ENCODE measurements around the gene PDE4D. TPM values are rescaled to one million over a fixed set of nuclear protein-coding genes. Genes with fewer than 3 reads are reported as not detected.

Gene PDE4D
- total and polyA plus RNA-seq, 2 of the 4 experiments (the other 2 are of a cell fraction) = 1.4 to 7.9 TPM

DNA sequence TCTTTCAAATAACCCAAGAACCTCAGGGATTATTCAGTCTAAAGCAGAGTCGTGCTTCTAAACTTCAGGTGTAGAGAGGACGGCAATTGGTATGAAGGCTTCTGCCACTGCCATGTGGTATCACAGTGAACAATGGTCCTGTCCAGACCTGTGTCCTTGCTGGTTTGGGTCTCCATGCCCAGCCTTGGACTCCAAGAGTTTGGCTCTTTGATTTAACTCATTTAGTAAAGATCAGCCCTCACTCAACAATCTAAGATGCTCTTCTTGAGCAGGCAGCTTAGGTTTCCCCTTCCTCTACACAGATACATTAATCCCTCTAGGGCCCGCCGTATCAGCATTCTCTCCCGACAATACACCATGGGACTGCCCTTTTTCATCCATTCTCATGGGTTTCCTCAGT is 792.7 kb downstream of the PDE4D start:
- in situ Hi-C loops (cut with MboI; ENCODE audit: low sequenced_read_pairs) = no loop called here

More for the DNA sequence above, 792.7 kb downstream of the PDE4D start:
- ATAC-seq (ENCODE audit: low read depth) (no peak), DNase-seq (no peak)
- Histone ChIP-seq H2BK15ac (ENCODE audit: low read depth, low read length) (peak overlapping the region; percentile 82; the same call in 1 of the 3 replicates), H4K5ac (ENCODE audit: low read depth, low read length) (no peak overlapping the region; the same call in 1 of the 2 replicates), H4K20me1 (ENCODE audit: insufficient read depth, low read length) (no peaks in the 10 kb centered on the region), H3K27ac (ENCODE audit: insufficient read depth, low read length) (no peak overlapping the region), H2BK5ac (ENCODE audit: low read depth, low read length, poor library complexity, severe bottlenecking) (no peak overlapping the region), H3K9ac (ENCODE audit: low read depth, low read length) (no peak overlapping the region), H4K8ac (ENCODE audit: low read depth in 2 of 2, low read length in 2 of 2) (no peak overlapping the region), H2AFZ (replicated peaks; ENCODE audit: low read length, poor library complexity) (no peak overlapping the region), H3K4me1 (ENCODE audit: control insufficient read depth, insufficient read depth, low read length) (peaks cover 7% of the 10 kb centered on the region; the same call in 1 of the 2 replicates), H4K91ac (ENCODE audit: insufficient read depth, low read depth, low read length) (no peak overlapping the region), H3K4ac (ENCODE audit: low read depth, low read length) (no peak overlapping the region), H2AK9ac (replicated peaks; ENCODE audit: low read depth, low read length, poor library complexity) (no peak overlapping the region), H2AK5ac (ENCODE audit: low read depth, low read length) (no peak overlapping the region), H2BK120ac (ENCODE audit: low read depth, low read length) (no peak overlapping the region), H3K9me3 (ENCODE audit: control insufficient read depth, insufficient read depth, low read length) (no peaks in the 10 kb centered on the region), H3K56ac (ENCODE audit: extremely low read depth, insufficient read depth, low read length) (no peak overlapping the region), H3K79me1 (ENCODE audit: low read depth in 1 of 2, low read length in 2 of 2) (no peaks in the 10 kb centered on the region), H3K4me3 (ENCODE audit: insufficient read depth, low read depth, low read length) (no peak overlapping the region), H2BK20ac (ENCODE audit: low read depth, low read length) (no peak overlapping the region), H3K27me3 (ENCODE audit: control insufficient read depth, insufficient read depth, low read length) (no peaks in the 10 kb centered on the region), H3K18ac (ENCODE audit: low read depth, low read length) (0 out of 2 replicates have a peak overlapping the region, but pooled peaks have one; percentile 50), H3K36me3 (ENCODE audit: control insufficient read depth, insufficient read depth, low read length) (no peaks in the 10 kb centered on the region), H3K23ac (ENCODE audit: low read depth, low read length) (no peak overlapping the region), H3K9me1 (ENCODE audit: insufficient read depth, low read length) (peaks cover 2% of the 10 kb centered on the region; the same call in 1 of the 2 replicates), H3K4me2 (ENCODE audit: low read depth, low read length) (no peak overlapping the region), H3K14ac (replicated peaks; ENCODE audit: low read depth, low read length) (no peak overlapping the region)
- ChIA-PET POLR2A (ENCODE audit: unreplicated experiment) (no interaction called here), CTCF (interaction anchor here (0.7 kb wide), 1 partner anchor 41 kb away, joined by 3 read pairs; no protein-coding TSS in a partner anchor)
- dilution Hi-C loops (cut with HindIII; ENCODE audit: low sequenced_read_pairs, unreplicated experiment) = no loop called here
- no CpG with 5 or more reads among the region's 5 CpGs for WGBS, 2 experiments (ENCODE audit: extremely low coverage in 2 of 2, insufficient read length in 1 of 2)
- TF ChIP-seq NFE2L2 (IDR thresholded peaks at IDR 0.05; ENCODE audit: low read depth, low read length) (no peak), BHLHE40 (IDR thresholded peaks at IDR 0.05; ENCODE audit: low read depth, low read length) (no peak), RFX5 (IDR thresholded peaks at IDR 0.05; ENCODE audit: low read depth, low read length) (no peak), MAFK (IDR thresholded peaks at IDR 0.05; ENCODE audit: low read depth, low read length) (no peak), CHD1 (IDR thresholded peaks at IDR 0.05; ENCODE audit: low read depth, low read length) (no peak), RCOR1 (IDR thresholded peaks at IDR 0.05; ENCODE audit: insufficient replicate concordance, low read length) (no peak), MXI1 (IDR thresholded peaks at IDR 0.05; ENCODE audit: borderline replicate concordance, low read depth, low read length) (no peak), RAD21 (IDR thresholded peaks at IDR 0.05; ENCODE audit: low read length) (no peak), POLR2A (IDR thresholded peaks at IDR 0.05; ENCODE audit: low read depth, low read length) (no peak), MAZ (IDR thresholded peaks at IDR 0.05; ENCODE audit: borderline replicate concordance, low read depth, low read length) (no peak), FOS (IDR thresholded peaks at IDR 0.05; ENCODE audit: low read depth, low read length) (no peak), CEBPB (IDR thresholded peaks at IDR 0.05; ENCODE audit: low read depth, low read length) (no peak)
- TF ChIP-seq, protein P1, sequence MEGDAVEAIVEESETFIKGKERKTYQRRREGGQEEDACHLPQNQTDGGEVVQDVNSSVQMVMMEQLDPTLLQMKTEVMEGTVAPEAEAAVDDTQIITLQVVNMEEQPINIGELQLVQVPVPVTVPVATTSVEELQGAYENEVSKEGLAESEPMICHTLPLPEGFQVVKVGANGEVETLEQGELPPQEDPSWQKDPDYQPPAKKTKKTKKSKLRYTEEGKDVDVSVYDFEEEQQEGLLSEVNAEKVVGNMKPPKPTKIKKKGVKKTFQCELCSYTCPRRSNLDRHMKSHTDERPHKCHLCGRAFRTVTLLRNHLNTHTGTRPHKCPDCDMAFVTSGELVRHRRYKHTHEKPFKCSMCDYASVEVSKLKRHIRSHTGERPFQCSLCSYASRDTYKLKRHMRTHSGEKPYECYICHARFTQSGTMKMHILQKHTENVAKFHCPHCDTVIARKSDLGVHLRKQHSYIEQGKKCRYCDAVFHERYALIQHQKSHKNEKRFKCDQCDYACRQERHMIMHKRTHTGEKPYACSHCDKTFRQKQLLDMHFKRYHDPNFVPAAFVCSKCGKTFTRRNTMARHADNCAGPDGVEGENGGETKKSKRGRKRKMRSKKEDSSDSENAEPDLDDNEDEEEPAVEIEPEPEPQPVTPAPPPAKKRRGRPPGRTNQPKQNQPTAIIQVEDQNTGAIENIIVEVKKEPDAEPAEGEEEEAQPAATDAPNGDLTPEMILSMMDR (conservative IDR thresholded peaks at IDR 0.05; ENCODE audit: low read depth, low read length) = no peak
- TF ChIP-seq, protein P2, sequence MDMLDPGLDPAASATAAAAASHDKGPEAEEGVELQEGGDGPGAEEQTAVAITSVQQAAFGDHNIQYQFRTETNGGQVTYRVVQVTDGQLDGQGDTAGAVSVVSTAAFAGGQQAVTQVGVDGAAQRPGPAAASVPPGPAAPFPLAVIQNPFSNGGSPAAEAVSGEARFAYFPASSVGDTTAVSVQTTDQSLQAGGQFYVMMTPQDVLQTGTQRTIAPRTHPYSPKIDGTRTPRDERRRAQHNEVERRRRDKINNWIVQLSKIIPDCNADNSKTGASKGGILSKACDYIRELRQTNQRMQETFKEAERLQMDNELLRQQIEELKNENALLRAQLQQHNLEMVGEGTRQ (IDR thresholded peaks at IDR 0.05; ENCODE audit: low read depth, low read length) = no peak
- intact Hi-C loops (cut with micrococcal nuclease) = no loop called here
- no TSS peak for BruUV-seq (replicated peaks)

All from IMR-90 (cell line).